Measurements from ENCODE around the gene NOSTRIN. TPM values are rescaled to one million over a fixed set of nuclear protein-coding genes. Genes with fewer than 3 reads are reported as not detected.
A peak's percentile ranks its signal among the peaks of the same experiment; 100 is the strongest.
"Not testable (repeated sequence)": the region's sequence is repeated elsewhere in the genome, so short reads cannot be mapped to it uniquely, and the experiment has no call there.

Gene NOSTRIN
- total and polyA plus RNA-seq, 7 donors, result 3.7 to 8.1 (median 5.3) TPM

GRCh38 chr2:168874368-168875054 is 72.1 kb downstream of the NOSTRIN start:
- no peaks in the 10 kb centered on the region for H3K9me3 ChIP-seq
- WGBS, 3 donors, result 85 to 88% (median 85%) methylated on average over 6 of the region's 6 CpGs
- ATAC-seq (no peak), DNase-seq (no peak)
- H3K27ac ChIP-seq, result no peak overlapping the region
- TF ChIP-seq CTCF (IDR thresholded peaks at IDR 0.05), result no peak
- H3K27me3 ChIP-seq (ENCODE audit: insufficient read depth in 3 of 3, low read length in 2 of 3), result no peaks in the 10 kb centered on the region
- H3K4me3 ChIP-seq, result no peak overlapping the region
- intact Hi-C loops (cut with DNase I), result no loop called here
- H3K4me1 ChIP-seq, result no peaks in the 10 kb centered on the region
- H3K36me3 ChIP-seq (ENCODE audit: insufficient read depth in 1 of 2, low read depth in 1 of 2), result no peaks in the 10 kb centered on the region

- DNase-seq; H3K4me1 ChIP-seq; H3K27ac ChIP-seq; H3K4me3 ChIP-seq; intact Hi-C loops (cut with DNase I); H3K27me3 ChIP-seq (ENCODE audit: insufficient read depth in 3 of 3, low read length in 2 of 3); H3K9me3 ChIP-seq; H3K36me3 ChIP-seq (ENCODE audit: insufficient read depth in 1 of 2, low read depth in 1 of 2); ATAC-seq: not testable (repeated sequence)
- 98 to 99% (median 98%) methylated on average over 12 of the region's 12 CpGs for WGBS, 3 donors
Observed at GRCh38 chr2:168882163-168882562, 79.7 kb downstream of the NOSTRIN start.

GRCh38 chr2:168884975-168885374 is 82.5 kb downstream of the NOSTRIN start:
- DNase-seq (no peak), ATAC-seq (no peak)
- Histone ChIP-seq H3K4me1 (no peaks in the 10 kb centered on the region), H3K27me3 (ENCODE audit: insufficient read depth in 3 of 3, low read length in 2 of 3) (no peaks in the 10 kb centered on the region), H3K36me3 (ENCODE audit: insufficient read depth in 1 of 2, low read depth in 1 of 2) (no peaks in the 10 kb centered on the region), H3K27ac (no peak overlapping the region), H3K9me3 (no peaks in the 10 kb centered on the region), H3K4me3 (no peak overlapping the region)
- intact Hi-C loops (cut with DNase I), result no loop called here
- 97 to 99% (median 97%) methylated on average over 1 of the region's 1 CpG for WGBS, 3 donors
- TF ChIP-seq CTCF (IDR thresholded peaks at IDR 0.05), result no peak

- H3K4me3 ChIP-seq, result peak overlapping the region; percentile 65
- WGBS, 3 donors, result 22 to 33% (median 30%) methylated on average over 3 of the region's 3 CpGs
- no peaks in the 10 kb centered on the region for H3K9me3 ChIP-seq
- TF ChIP-seq CTCF (IDR thresholded peaks at IDR 0.05), result no peak
- H3K4me1 ChIP-seq, result no peaks in the 10 kb centered on the region
- intact Hi-C loops (cut with DNase I), result no loop called here
- no peak overlapping the region for H3K27ac ChIP-seq
- no peaks in the 10 kb centered on the region for H3K27me3 ChIP-seq (ENCODE audit: insufficient read depth in 3 of 3, low read length in 2 of 3)
- DNase-seq (no peak), ATAC-seq (peak in 1 of 4 donors; percentile 9)
- no peaks in the 10 kb centered on the region for H3K36me3 ChIP-seq (ENCODE audit: insufficient read depth in 1 of 2, low read depth in 1 of 2)
Observed at GRCh38 chr2:168889635-168890005, 87.2 kb downstream of the NOSTRIN start.

- intact Hi-C loops (cut with DNase I), result no loop called here
- no peaks in the 10 kb centered on the region for H3K9me3 ChIP-seq
- no peaks in the 10 kb centered on the region for H3K4me1 ChIP-seq
- peak within 1 kb of the TSS; percentile 65 for H3K4me3 ChIP-seq
- DNase-seq (peak; percentile 86 to 93), ATAC-seq (peak; percentile 97 to 100 (median 100))
- WGBS, 3 donors, result 1% methylated on average over 38 of the region's 38 CpGs
- TF ChIP-seq CTCF (IDR thresholded peaks at IDR 0.05), result peak; percentile 9
- no peaks in the 10 kb centered on the region for H3K27me3 ChIP-seq (ENCODE audit: insufficient read depth in 3 of 3, low read length in 2 of 3)
- no peaks in the 10 kb centered on the region for H3K36me3 ChIP-seq (ENCODE audit: insufficient read depth in 1 of 2, low read depth in 1 of 2)
- no peak within 1 kb of the TSS for H3K27ac ChIP-seq
Observed at GRCh38 chr2:168890006-168890782, 87.8 kb downstream of the NOSTRIN start, which contains the start of gene SPC25. Gene SPC25, minus strand, starts transcription at chr2:168890430. Its CDS starts 911 bp downstream, at chr2:168889519.
